HFF-Myc (cell line): ENCODE measurements around the gene EFNB1.

Experiments
- DNase-seq: peaks from one replicate; pipeline ENCODE4 v3.0.0-alpha.2; 2011; ENCODE audit warnings: low read depth; ENCODE audit errors: extremely low read depth
- H3K4me3 ChIP-seq: replicated peaks from 2 replicates; pipeline ENCODE4 v1.5.1; 2011; ENCODE audit warnings: low read depth, mild to moderate bottlenecking, control low read depth, low read length
- TF ChIP-seq, protein P1 (sequence below): IDR thresholded peaks from 2 replicates; pipeline ENCODE4 v1.5.1; 2012; ENCODE audit warnings: mild to moderate bottlenecking, low read depth, low read length, control low read depth; ENCODE audit errors: missing control alignments

Gene EFNB1

DNA sequence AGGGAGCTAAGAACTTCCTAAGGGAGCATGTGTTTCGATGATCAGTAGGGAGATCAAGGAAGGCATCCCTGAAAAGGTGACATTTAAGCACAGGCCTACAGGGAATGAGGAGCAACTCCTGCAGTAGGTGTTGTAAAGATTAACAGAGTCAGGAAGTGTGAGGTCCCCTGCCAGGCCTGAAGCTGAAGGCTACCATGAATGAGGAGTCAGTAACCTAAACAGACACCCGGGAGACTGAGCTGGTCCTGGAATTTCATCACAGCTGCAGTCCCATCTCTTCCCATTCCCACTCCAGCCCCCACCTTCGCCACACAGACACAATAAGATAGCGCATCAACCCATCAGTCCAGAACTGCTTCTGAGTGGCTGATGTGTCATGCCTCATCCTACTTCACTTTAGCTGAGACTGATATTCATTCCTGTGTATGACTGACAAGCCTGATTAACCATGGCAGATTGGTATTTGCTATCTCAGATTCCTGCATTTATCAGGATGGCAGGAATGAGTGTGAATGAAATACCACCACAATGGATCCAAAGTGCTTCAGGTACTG is 27.0 kb upstream of the EFNB1 start:
- no peak for DNase-seq
- H3K4me3 ChIP-seq, result no peak overlapping the region
- TF ChIP-seq, protein P1, sequence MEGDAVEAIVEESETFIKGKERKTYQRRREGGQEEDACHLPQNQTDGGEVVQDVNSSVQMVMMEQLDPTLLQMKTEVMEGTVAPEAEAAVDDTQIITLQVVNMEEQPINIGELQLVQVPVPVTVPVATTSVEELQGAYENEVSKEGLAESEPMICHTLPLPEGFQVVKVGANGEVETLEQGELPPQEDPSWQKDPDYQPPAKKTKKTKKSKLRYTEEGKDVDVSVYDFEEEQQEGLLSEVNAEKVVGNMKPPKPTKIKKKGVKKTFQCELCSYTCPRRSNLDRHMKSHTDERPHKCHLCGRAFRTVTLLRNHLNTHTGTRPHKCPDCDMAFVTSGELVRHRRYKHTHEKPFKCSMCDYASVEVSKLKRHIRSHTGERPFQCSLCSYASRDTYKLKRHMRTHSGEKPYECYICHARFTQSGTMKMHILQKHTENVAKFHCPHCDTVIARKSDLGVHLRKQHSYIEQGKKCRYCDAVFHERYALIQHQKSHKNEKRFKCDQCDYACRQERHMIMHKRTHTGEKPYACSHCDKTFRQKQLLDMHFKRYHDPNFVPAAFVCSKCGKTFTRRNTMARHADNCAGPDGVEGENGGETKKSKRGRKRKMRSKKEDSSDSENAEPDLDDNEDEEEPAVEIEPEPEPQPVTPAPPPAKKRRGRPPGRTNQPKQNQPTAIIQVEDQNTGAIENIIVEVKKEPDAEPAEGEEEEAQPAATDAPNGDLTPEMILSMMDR, result no peak

DNA sequence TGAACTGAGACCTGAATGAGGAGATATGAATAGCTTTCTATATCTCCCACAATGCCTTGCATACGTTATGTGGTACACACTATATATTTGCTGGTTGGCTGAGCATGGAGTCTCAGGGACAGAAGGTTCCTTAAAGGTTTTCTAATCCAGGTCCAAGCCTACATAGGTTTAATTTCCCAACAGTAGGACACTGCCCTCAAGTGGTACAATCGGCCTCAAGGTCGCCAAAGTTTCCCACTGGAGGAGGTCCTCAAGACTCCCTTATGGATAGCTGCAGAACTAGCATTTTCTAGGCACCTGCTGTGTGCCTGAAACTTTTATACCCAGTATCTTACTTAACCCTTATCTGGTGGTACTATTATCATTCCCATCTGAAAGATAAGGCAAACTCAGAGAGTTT is 21.0 kb upstream of the EFNB1 start:
- TF ChIP-seq, protein P1, result peak; percentile 37
- no peak for DNase-seq
- H3K4me3 ChIP-seq, result no peak overlapping the region

DNA sequence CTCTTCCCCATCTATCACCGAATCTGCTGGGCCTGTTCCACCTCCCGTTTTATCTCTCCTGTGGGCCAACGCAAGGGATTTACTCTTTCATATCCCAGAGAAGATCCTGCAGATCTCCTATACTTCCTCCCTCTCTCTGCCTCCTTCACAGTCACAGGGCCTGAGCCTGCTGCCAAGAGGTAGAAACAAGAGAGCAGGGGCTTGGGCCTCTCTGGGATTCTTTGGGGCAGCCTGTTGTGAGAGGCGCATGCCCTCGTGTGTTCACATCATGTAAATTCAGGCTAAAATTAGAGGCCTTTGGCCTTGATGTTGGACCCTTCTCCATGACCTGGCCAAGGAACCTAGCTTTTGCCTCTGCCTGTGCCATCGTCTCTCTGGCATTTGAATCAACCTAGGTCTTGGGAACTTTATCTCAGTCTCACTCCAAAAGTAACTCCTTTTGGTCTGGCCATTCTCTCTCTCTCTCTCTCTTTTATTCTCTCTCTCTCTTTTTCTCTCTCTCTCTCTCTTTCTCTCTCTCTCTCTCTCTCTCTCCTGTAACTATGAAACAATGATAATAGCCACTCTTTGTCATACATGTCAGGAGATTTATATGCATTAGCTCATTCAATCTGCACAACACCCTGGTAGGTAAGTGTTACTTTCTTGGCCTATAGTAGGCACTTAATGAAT is 20.0 kb upstream of the EFNB1 start:
- no peak overlapping the region for H3K4me3 ChIP-seq
- DNase-seq, result no peak
- TF ChIP-seq, protein P1, result no peak

DNA sequence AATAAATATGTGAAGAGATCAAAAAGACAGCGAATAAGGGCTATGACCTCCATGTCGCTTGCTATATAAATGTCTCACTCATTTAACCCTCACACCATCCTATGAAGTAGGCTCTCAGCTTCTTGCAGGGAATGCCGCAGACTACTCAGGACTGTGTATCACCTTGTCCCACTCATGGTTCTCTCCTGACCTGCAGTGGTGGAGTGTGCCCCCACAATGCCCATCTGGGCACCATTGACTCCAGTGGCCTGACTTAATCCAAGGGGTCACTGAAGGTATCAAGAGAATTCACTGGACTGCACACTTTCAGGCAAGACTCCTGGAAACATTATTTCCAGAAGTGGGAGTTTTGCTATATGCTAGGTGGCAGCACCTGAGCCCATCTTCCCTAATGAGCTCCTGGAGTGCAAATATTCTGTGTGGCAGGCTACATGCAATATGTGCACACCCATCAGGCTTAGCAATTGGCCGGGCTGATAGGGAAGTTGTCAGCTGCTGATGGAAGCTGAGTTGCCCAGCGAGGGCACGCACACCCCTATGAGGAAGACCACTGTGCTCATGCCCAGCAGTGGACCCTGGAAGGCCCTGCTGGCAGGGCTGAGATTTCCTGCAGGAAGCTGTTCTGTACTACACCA is 8.2 kb upstream of the EFNB1 start:
- no peak overlapping the region for H3K4me3 ChIP-seq
- no peak for DNase-seq
- TF ChIP-seq, protein P1, result no peak

DNA sequence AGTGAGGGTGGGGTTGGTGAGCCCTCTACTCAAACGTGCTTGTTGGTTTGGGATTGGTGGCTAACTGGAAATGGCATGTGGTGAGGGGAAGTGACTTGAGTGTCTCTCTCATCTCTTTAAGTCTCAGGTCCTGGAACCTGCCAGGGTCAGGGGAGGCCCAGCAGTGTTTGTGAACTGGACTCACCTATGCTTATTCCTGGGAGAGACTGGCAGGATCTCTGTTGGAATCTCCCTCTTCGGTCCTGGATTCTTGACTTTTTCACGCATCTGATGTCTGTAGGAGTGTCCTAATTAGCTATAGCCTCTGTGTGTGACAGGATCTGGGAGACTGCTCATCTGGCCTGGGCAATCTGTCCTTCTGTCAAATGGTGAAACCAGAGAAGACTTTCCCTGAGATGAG is 7.2 kb upstream of the EFNB1 start:
- TF ChIP-seq, protein P1, result no peak
- DNase-seq, result no peak
- H3K4me3 ChIP-seq, result no peak overlapping the region

DNA sequence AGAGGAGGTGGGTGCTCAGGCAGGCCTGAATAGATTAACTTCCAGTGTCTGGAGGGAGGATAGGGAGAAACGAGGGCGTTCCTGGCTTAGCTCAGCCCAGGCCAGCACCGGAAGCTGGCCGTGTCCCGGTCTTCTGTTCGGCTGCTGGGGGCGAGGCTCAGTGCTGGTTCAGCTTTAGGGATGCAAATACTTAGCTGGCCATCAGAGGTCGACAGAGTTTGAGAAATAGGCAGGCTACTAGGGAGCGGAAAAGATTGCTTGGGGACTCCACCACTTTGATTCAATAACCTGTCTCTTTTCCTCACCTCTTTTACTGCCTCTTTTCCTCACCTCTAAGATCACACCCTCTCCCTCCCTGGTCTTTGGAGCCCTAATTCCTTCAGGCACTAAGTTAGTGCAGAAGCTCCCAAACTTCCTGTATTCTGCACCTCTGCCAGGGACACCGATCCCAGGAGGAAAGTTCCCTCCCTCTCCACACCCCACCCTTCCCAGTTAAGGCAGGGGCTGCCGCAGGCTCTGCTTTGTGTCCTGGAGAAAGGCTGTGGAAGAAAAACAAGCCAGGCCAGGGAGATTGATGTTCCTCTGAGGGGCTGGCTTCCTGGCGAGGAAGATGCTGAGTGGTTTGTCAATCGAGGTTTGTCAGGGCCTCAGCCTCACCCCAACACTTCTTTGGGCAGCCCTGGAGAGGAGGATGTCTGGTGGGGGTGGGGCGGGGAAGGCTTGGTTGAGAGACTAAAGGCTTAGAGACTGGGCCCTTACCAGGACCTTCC is 6.0 kb upstream of the EFNB1 start:
- no peak overlapping the region for H3K4me3 ChIP-seq
- TF ChIP-seq, protein P1, result peak; percentile 59
- DNase-seq, result no peak
